Measurements from ENCODE around the gene PDHX. TPM values are rescaled to one million over a fixed set of nuclear protein-coding genes. Genes with fewer than 3 reads are reported as not detected.
A peak's percentile ranks its signal among the peaks of the same experiment; 100 is the strongest.

PDHX gene
- total RNA-seq (2021): 39.1 to 43.4 TPM (median 40.9 TPM) in 3 replicates
- Bru-seq, nascent RNA: percentile 84 among the genes with signal in this experiment
- long read RNA-seq, experiment 1, transcript PDHX-202 (6 exons, 952 nt): minor isoform, 10 of 270 reads
- long read RNA-seq, experiment 1, transcript PDHX-201 (11 exons, 2,389 nt): major isoform, 203 of 270 reads
- long read RNA-seq, experiment 1, partial matches to known transcripts: 36 of 270 reads
- long read RNA-seq, experiment 1, other reads (novel, unspliced or antisense): 19 of 270 reads
- long read RNA-seq, experiment 2, transcript PDHX-201 (11 exons, 2,389 nt): major isoform, 29 of 59 reads
- long read RNA-seq, experiment 2, partial matches to known transcripts: 9 of 59 reads
- long read RNA-seq, experiment 2, other reads (novel, unspliced or antisense): 21 of 59 reads
- long read RNA-seq, experiment 3, transcript PDHX-201 (11 exons, 2,389 nt): major isoform, 153 of 189 reads
- long read RNA-seq, experiment 3, transcript PDHX-202 (6 exons, 952 nt): minor isoform, 10 of 189 reads
- long read RNA-seq, experiment 3, partial matches to known transcripts: 12 of 189 reads
- long read RNA-seq, experiment 3, other reads (novel, unspliced or antisense): 14 of 189 reads

GRCh38 chr11:34916015-34916842, at the start of gene PDHX, which contains the start of gene APIP:
PDHX (plus strand) TSS chr11:34916618; CDS start chr11:34916656, 38 bp downstream.
APIP (minus strand) TSS chr11:34916379; CDS start chr11:34916284, 95 bp downstream.
- DNase-seq (ENCODE audit: low spot score) (peak; percentile 100), ATAC-seq (peak; percentile 90)
- Mint-ChIP-seq H3K4me3 (peak within 1 kb of the TSS; percentile 98), H3K9me3 (peaks cover 10% of the 10 kb centered on the region), H3K27me3 (ENCODE audit: low read depth) (no peaks in the 10 kb centered on the region), H3K36me3 (peaks cover 19% of the 10 kb centered on the region), H3K4me1 (peaks cover 19% of the 10 kb centered on the region), H3K27ac (peak within 1 kb of the TSS; percentile 99)
- ChIA-PET CTCF (interaction anchor here (1.5 kb wide), 1 partner anchor 330 kb away, joined by 6 read pairs; no protein-coding TSS in a partner anchor), POLR2A (interaction anchor here (0.6 kb wide), 1 partner anchor 173 kb away, joined by 4 read pairs; no protein-coding TSS in a partner anchor)
- TF ChIP-seq USF2 (CRISPR knock-in tag; IDR thresholded peaks at IDR 0.05) (peak; percentile 24; the same call in 1 of the 2 replicates), RELA (CRISPR knock-in tag; IDR thresholded peaks at IDR 0.05; ENCODE audit: borderline replicate concordance) (no peak), SOX15 (CRISPR knock-in tag; IDR thresholded peaks at IDR 0.05) (no peak), HMGXB4 (CRISPR knock-in tag; IDR thresholded peaks at IDR 0.05) (peak; percentile 81; the same call in 1 of the 2 replicates), TEAD1 (CRISPR knock-in tag; IDR thresholded peaks at IDR 0.05) (peak; percentile 11; the same call in 1 of the 2 replicates), NR2C2 (CRISPR knock-in tag; IDR thresholded peaks at IDR 0.05) (no peak), ATF1 (CRISPR knock-in tag; IDR thresholded peaks at IDR 0.05) (no peak), FOXP1 (CRISPR knock-in tag; IDR thresholded peaks at IDR 0.05; ENCODE audit: borderline replicate concordance) (no peak; the same call in 1 of the 2 replicates), CDX4 (CRISPR knock-in tag; IDR thresholded peaks at IDR 0.05; ENCODE audit: borderline replicate concordance) (no peak)
- TF ChIP-seq, protein P1, sequence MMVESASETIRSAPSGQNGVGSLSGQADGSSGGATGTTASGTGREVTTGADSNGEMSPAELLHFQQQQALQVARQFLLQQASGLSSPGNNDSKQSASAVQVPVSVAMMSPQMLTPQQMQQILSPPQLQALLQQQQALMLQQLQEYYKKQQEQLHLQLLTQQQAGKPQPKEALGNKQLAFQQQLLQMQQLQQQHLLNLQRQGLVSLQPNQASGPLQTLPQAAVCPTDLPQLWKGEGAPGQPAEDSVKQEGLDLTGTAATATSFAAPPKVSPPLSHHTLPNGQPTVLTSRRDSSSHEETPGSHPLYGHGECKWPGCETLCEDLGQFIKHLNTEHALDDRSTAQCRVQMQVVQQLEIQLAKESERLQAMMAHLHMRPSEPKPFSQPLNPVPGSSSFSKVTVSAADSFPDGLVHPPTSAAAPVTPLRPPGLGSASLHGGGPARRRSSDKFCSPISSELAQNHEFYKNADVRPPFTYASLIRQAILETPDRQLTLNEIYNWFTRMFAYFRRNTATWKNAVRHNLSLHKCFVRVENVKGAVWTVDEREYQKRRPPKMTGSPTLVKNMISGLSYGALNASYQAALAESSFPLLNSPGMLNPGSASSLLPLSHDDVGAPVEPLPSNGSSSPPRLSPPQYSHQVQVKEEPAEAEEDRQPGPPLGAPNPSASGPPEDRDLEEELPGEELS (CRISPR knock-in tag; IDR thresholded peaks at IDR 0.05): peak; percentile 62; the same call in 1 of the 2 replicates
- TF ChIP-seq, protein P2, sequence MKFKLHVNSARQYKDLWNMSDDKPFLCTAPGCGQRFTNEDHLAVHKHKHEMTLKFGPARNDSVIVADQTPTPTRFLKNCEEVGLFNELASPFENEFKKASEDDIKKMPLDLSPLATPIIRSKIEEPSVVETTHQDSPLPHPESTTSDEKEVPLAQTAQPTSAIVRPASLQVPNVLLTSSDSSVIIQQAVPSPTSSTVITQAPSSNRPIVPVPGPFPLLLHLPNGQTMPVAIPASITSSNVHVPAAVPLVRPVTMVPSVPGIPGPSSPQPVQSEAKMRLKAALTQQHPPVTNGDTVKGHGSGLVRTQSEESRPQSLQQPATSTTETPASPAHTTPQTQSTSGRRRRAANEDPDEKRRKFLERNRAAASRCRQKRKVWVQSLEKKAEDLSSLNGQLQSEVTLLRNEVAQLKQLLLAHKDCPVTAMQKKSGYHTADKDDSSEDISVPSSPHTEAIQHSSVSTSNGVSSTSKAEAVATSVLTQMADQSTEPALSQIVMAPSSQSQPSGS (CRISPR knock-in tag; IDR thresholded peaks at IDR 0.05; ENCODE audit: borderline replicate concordance, low read depth): no peak
- TF ChIP-seq, protein P3, sequence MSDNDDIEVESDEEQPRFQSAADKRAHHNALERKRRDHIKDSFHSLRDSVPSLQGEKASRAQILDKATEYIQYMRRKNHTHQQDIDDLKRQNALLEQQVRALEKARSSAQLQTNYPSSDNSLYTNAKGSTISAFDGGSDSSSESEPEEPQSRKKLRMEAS (CRISPR knock-in tag; IDR thresholded peaks at IDR 0.05): peak; percentile 57; the same call in 1 of the 2 replicates
- TF ChIP-seq, protein P4, sequence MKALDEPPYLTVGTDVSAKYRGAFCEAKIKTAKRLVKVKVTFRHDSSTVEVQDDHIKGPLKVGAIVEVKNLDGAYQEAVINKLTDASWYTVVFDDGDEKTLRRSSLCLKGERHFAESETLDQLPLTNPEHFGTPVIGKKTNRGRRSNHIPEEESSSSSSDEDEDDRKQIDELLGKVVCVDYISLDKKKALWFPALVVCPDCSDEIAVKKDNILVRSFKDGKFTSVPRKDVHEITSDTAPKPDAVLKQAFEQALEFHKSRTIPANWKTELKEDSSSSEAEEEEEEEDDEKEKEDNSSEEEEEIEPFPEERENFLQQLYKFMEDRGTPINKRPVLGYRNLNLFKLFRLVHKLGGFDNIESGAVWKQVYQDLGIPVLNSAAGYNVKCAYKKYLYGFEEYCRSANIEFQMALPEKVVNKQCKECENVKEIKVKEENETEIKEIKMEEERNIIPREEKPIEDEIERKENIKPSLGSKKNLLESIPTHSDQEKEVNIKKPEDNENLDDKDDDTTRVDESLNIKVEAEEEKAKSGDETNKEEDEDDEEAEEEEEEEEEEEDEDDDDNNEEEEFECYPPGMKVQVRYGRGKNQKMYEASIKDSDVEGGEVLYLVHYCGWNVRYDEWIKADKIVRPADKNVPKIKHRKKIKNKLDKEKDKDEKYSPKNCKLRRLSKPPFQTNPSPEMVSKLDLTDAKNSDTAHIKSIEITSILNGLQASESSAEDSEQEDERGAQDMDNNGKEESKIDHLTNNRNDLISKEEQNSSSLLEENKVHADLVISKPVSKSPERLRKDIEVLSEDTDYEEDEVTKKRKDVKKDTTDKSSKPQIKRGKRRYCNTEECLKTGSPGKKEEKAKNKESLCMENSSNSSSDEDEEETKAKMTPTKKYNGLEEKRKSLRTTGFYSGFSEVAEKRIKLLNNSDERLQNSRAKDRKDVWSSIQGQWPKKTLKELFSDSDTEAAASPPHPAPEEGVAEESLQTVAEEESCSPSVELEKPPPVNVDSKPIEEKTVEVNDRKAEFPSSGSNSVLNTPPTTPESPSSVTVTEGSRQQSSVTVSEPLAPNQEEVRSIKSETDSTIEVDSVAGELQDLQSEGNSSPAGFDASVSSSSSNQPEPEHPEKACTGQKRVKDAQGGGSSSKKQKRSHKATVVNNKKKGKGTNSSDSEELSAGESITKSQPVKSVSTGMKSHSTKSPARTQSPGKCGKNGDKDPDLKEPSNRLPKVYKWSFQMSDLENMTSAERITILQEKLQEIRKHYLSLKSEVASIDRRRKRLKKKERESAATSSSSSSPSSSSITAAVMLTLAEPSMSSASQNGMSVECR (CRISPR knock-in tag; IDR thresholded peaks at IDR 0.05; ENCODE audit: borderline replicate concordance): peak; percentile 49; the same call in 1 of the 2 replicates
- TF ChIP-seq, protein P5, sequence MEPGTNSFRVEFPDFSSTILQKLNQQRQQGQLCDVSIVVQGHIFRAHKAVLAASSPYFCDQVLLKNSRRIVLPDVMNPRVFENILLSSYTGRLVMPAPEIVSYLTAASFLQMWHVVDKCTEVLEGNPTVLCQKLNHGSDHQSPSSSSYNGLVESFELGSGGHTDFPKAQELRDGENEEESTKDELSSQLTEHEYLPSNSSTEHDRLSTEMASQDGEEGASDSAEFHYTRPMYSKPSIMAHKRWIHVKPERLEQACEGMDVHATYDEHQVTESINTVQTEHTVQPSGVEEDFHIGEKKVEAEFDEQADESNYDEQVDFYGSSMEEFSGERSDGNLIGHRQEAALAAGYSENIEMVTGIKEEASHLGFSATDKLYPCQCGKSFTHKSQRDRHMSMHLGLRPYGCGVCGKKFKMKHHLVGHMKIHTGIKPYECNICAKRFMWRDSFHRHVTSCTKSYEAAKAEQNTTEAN (CRISPR knock-in tag; IDR thresholded peaks at IDR 0.05): peak; percentile 76
- TF ChIP-seq, protein P6, sequence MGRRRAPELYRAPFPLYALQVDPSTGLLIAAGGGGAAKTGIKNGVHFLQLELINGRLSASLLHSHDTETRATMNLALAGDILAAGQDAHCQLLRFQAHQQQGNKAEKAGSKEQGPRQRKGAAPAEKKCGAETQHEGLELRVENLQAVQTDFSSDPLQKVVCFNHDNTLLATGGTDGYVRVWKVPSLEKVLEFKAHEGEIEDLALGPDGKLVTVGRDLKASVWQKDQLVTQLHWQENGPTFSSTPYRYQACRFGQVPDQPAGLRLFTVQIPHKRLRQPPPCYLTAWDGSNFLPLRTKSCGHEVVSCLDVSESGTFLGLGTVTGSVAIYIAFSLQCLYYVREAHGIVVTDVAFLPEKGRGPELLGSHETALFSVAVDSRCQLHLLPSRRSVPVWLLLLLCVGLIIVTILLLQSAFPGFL (CRISPR knock-in tag; IDR thresholded peaks at IDR 0.05; ENCODE audit: borderline replicate concordance): no peak
